ENCODE results near the gene FOXK2.

Gene FOXK2

GRCh38 chr17:82590216-82590615 is 70.7 kb downstream of the FOXK2 start:
- DNase-seq (ENCODE audit: low spot score), result no peak

- no peak for DNase-seq (ENCODE audit: low spot score)
Measured at GRCh38 chr17:82590881-82591539, 71.5 kb downstream of the FOXK2 start.

GRCh38 chr17:82592289-82592766 is 72.8 kb downstream of the FOXK2 start:
- no peak for DNase-seq (ENCODE audit: low spot score)

GRCh38 chr17:82592767-82593589 is 73.4 kb downstream of the FOXK2 start:
- peak; percentile 45 for DNase-seq (ENCODE audit: low spot score)

GRCh38 chr17:82593590-82594087 is 74.1 kb downstream of the FOXK2 start:
- DNase-seq (ENCODE audit: low spot score), result no peak

GRCh38 chr17:82594571-82594970 is 75.0 kb downstream of the FOXK2 start:
- DNase-seq (ENCODE audit: low spot score), result no peak

- DNase-seq (ENCODE audit: low spot score), result no peak
Measured at GRCh38 chr17:82595893-82596292, 76.4 kb downstream of the FOXK2 start.

- no peak for DNase-seq (ENCODE audit: low spot score)
Measured at GRCh38 chr17:82596296-82596695, 76.8 kb downstream of the FOXK2 start.

- no peak for DNase-seq (ENCODE audit: low spot score)
Measured at GRCh38 chr17:82596837-82597672, 77.5 kb downstream of the FOXK2 start.

- no peak for DNase-seq (ENCODE audit: low spot score)
Measured at GRCh38 chr17:82598256-82599119, 79.0 kb downstream of the FOXK2 start.

GRCh38 chr17:82599674-82600661 is 80.4 kb downstream of the FOXK2 start:
- DNase-seq (ENCODE audit: low spot score), result no peak

GRCh38 chr17:82600731-82601446 is 81.4 kb downstream of the FOXK2 start:
- no peak for DNase-seq (ENCODE audit: low spot score)

GRCh38 chr17:82601447-82602000 is 82.0 kb downstream of the FOXK2 start:
- DNase-seq (ENCODE audit: low spot score), result no peak

- DNase-seq (ENCODE audit: low spot score), result no peak
Measured at GRCh38 chr17:82602487-82602886, 83.0 kb downstream of the FOXK2 start.

- DNase-seq (ENCODE audit: low spot score), result no peak
Measured at GRCh38 chr17:82602986-82603710, 83.6 kb downstream of the FOXK2 start.

GRCh38 chr17:82603981-82604448 is 84.5 kb downstream of the FOXK2 start:
- DNase-seq (ENCODE audit: low spot score), result peak; percentile 12

- no peak for DNase-seq (ENCODE audit: low spot score)
Measured at GRCh38 chr17:82604532-82604931, 85.0 kb downstream of the FOXK2 start.

GRCh38 chr17:82605939-82606600 is 86.5 kb downstream of the FOXK2 start:
- DNase-seq (ENCODE audit: low spot score), result no peak

All from COLO829 (cell line).